GM18861 (cell line): ENCODE measurements around the gene ITLN2.
"Not testable (repeated sequence)": the region's sequence is repeated elsewhere in the genome, so short reads cannot be mapped to it uniquely, and the experiment has no call there.

ENCODE experiments used
- ATAC-seq: cut with Tn5 transposase; IDR thresholded peaks from one replicate; pipeline ENCODE4 v1.9.1; 2021; ENCODE audit not compliant: unreplicated experiment

The ITLN2 gene

GRCh38 chr1:160907976-160908375 is 46.6 kb downstream of the ITLN2 start:
- no peak for ATAC-seq

DNA sequence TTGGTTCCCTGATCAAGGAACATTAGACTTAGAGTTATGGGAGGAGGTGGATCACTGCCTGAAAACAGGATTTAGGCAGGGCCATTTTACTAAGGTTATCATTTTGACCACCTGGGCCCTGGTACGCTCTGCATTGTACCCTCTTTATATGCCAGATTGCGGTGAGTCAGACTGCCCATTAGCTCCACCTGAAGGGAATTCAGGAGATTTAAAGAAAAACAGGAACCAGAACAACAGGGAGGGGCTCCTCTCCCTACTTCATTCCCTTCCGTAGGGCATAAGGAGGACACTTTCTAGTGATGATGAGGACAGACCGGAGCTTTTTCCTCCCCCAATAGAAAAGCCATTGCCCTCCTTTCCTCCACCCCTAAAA is 49.0 kb downstream of the ITLN2 start:
- ATAC-seq, result no peak

DNA sequence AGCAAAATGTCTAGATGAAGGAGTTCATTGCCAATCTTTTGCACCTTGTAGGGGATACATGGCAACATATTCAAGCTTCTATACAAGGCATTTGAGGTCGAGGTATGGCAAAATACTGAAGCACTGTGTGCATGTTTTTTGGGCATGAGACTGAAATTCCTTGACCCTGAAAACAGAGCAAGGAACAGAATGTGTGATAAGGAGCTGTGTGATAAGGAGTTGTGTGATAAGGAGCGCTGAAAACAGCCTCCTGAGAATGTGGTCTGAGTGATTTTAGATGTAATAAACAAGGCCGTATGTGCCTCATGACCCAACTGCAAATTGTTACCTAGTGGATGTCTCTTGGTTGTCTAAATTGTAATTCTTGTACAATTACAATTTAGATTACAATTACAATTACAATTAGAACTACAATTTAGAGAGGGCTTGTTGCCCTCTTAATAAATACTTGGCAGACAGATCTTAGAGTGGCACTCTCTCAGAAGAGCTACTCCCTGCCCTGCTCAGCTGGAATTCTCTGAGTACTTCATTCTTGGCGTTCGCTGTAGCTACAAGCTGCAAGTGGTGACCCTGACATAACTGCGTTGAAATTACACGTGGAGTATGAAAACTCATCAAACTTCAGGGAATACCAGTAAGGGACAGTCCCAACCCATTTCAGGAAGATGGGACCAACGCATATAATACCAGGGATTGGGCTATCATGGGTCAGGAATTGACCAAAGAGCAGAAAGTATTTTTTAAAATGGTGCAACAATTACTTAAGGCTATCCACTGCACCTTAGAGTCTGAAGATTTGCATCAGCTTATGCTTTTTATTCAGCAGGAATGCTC is 49.6 kb downstream of the ITLN2 start:
- ATAC-seq, result no peak

GRCh38 chr1:160902251-160902650 is 52.4 kb downstream of the ITLN2 start:
- not testable (repeated sequence) for ATAC-seq

DNA sequence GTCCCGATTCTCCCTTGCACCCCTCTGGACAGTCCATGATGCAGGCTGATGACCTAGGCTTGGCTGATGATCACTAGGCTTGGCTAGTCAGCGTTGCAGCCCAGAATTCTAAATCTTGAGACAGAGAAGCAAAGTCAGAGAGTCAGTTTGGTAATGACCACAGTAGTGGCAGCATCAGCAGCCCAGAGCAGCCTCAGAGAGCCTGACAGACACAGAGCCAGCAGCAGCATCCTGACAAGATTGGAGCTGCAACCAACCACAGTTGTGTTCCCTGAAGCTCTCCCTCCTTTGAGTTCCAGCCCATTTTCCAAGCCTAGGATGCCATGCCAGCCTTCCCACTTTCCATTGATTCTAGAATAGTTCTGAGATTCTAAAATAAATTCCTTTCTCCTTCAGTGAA is 52.8 kb downstream of the ITLN2 start:
- ATAC-seq, result no peak

GRCh38 chr1:160900683-160901082 is 53.9 kb downstream of the ITLN2 start:
- not testable (repeated sequence) for ATAC-seq
